AG08396 (cell line): Measurements from ENCODE around the gene NUAK1.
"Not testable (repeated sequence)": the region's sequence is repeated elsewhere in the genome, so short reads cannot be mapped to it uniquely, and the experiment has no call there.

ENCODE experiments used
- DNase-seq: peaks from one replicate; pipeline ENCODE4 v3.0.0; 2012; ENCODE audit warnings: low spot score, mixed read lengths

NUAK1 gene

DNA sequence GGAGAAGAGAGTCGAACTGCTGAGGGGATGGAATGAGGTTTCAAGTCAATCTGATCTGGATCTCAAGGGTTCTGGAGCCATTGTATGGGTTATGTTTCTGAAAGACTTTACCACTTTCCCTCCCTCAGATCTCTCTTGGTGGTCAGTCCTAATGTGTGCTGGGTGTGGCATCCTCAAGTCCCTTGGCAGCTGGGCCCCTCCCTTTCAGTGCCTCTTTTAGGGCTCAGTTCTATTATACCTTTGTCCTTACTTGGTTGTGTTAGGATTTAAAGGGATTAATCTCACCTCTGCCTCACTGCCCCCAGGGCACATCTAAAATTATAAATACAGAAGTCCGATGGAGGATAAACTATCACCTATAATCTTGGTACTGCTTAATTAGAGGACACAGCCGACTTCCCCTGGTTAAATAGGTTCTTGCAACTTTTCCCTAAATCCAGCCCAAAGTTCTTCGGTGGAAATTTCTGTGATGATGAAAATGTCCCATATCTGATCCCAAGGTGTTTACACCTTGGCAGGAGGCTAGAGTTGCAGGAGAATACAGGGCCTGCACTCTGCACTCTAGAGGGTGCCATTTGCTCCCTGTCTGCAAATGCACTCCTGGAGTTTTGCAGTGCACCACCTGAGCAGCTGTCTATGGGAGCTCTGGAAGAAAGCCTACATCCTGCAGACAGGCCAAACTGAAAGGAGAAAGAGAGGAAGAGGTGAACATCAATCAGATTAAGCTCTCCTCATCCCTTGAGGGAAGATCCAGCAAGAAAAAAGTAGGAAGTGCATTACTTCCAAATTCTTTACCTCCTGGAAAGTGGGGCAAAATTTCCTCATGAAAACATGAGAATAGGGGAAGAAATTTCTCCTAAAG is 106.8 kb downstream of the NUAK1 start:
- DNase-seq: no peak

DNA sequence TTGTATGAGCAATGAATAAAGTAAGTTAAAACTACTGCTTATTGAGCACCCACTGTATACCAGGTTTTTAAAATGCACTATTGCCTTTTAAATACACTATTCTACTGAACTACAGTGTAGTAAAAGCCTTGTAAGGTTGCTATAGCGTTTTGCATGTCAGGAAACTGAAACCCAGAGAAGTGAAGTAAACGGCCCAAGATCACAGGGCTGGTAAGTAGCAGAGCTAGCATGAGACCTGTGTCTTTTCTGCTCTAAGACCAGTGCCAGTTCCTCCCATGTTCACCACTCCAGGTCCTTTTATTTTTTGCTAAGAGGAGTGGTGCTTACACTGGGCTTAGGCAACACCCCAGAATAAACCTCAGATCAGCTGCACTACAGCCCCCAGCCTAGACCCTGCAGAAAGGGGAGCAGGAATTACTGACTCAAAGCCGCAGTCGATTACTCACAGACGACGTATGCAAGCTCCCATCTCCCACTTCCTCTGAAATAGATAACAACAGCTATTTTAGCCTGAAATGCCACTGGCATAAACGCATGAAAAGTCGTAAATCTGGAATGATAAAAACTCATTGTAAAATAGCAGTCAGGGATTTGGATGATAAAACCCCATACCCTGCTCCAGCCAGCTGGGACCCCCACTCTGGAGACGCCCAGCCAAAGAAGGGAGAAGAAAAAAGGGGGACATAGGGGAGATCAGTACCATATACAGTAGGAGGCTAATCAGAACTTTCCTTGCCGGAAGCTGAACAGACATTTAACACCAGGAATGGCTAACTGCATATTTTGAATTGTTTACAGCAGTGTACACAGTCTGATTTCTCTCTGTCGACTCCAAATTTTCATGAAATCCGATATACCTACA is 108.3 kb downstream of the NUAK1 start:
- DNase-seq: peak; percentile 73

DNA sequence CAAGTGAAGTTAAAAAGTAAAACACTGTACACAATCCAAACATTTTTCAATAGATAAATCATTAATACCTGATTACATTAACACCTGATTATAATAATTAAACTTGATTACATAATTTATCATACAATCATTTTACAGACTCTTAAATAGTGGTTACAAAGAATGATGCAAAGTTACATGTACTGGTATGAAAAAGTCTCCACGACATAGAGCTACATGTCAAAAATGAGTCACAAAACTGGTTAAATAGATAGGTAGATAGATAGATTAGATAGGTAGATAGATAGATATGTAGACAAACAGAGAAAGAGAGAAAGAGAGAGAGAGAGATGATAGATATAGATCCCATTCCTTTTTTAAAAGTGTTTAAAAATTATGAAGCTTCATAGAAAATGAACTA is 109.2 kb downstream of the NUAK1 start:
- DNase-seq: no peak

DNA sequence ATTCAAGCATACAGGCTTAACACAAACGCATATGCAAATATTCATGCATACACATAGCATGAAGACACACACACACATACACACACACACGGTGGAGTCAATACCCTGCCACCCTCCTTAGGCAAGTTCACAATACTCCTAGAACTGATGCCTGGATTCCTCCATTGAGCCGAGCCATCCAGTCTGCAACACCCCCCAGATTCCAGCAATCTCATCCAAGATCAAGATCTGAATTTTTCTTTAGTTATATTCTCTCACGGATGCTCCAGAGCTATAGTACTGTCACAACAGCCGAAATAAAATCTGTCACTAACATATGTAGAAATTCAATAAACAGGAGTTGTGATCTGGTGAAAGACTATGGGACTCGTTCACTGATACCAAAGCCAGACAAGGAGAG is 110.8 kb downstream of the NUAK1 start:
- DNase-seq: no peak

DNA sequence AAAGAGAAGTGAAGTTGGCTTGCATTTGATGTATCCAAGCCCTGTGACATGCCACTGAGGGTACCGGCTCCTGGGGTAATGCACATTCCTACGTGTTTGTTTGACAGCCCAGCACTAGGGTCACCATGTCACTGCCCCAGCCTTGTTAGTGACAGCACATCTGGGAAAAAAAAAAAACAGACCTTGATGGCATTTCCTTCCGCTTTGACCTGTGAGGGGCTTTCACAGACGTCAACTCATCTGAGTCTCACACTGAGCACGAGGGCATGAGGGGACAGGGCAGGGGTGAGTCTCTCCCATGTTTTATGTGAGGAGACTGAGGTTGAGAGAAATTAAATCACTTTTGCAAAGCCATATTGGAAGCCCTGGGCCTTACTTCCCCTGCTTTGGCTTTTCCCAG is 111.5 kb downstream of the NUAK1 start:
- no peak for DNase-seq

DNA sequence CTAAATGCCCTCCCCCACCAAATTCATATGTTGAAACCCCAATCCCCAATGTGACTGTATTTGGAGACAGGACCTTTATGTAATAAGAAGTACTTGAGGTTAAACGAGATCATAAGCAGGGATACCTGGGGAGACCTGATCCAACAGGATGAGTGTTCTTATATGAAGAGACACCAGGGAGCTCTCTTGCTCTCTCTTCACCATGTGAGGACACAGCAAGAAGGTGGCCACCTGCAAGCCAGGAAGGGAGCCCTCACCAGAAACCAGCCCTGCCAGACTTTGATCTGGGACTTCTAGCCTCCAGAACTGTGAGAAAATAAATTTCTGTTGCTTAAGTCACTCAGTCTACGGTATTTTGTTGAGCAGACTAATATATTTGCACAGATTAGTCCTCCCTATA is 113.6 kb downstream of the NUAK1 start:
- DNase-seq: no peak

DNA sequence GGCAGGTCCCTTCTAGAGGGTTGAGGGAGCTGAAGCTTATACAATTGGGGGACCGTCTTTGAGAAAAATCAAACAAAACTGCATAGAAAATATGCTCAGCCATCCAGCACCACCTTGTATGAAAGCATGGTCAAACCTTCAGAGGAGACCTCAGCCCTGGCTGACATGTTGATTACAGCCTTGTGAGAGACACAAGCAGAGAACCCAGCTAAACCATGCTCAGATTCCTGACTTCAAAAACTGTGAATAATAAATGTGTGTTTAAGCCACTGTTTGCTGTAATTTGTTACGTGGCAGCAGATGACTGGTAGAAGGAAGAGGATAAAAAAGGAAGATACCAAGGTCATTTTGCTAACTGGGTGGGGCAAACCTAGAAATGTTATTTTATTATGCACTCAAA is 115.7 kb downstream of the NUAK1 start:
- no peak for DNase-seq

DNA sequence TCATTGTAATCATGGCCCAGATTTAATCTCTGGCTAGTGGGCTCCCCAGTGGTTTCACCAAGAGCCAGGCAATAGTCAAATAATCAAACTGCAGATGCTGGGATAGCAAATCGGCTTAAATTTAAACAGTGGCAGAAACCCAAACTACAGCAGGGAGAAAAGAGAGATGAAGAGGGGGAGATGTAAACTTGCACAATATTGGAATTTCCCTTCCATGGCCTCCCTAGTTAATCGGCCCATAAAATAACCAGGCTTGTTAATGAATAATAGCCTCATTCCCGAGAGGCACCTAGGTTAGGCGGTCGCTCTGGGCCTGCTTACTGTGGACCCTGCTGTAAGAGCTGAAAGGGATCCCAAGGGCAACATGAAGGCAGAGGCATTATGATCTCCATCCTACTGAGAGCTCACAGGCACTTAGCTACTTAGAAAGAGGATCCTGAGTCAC is 116.2 kb downstream of the NUAK1 start:
- no peak for DNase-seq

DNA sequence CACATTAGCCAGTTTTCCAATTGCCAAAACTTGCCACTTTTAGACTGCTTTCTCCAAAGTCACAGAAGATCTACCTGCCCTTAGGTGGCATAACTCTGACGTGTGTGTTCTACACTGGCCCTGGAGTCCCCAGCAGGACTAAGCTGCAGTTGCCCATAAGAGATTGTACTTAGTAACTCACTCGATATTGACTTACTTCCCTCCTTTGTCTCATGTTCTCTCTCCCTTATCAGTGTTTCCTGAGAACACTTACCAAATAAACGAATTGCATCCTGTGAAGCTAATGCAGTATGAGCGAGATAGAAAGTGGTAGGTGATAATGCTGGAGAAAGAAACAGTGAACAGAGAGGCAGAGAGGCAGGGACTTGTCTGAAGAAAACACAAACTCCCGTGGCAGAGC is 117.2 kb downstream of the NUAK1 start:
- no peak for DNase-seq

DNA sequence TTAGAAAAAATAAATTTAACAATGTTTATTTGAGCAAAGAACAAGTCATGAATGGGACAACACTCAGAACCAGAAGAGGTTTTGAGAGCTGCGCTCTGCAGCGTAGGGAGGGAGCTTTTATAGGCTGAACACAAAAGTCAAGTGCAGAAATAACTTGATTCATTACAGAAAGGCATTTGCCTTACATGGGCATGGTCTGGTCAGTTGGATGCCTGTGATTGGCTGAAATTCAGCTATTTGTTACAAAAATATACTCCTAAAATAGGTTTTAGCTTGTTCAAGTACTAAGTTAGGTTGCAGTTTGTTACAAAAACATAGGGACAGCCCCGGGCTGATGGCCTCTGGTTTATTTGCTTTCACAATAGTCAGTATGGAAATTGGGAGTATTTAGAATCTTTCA is 118.0 kb downstream of the NUAK1 start:
- no peak for DNase-seq

DNA sequence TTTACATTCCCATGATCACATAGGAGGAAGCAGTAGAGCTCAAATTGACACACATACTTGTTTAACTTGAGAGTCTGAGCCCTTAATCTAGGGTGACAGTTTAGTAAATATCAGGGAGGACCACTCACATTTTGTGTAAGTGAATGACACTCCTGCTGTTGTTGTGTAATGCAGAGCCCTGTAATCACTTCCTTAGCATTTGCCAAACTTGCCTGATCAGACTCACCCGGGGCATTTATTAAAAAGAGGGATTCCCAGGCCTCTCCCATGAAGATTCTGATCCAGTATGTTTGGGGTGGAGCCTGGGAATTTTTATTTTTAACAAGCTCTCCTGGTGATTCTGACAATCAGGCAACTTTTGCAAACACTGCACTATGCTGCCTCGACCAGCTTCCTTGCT is 119.6 kb downstream of the NUAK1 start:
- no peak for DNase-seq

DNA sequence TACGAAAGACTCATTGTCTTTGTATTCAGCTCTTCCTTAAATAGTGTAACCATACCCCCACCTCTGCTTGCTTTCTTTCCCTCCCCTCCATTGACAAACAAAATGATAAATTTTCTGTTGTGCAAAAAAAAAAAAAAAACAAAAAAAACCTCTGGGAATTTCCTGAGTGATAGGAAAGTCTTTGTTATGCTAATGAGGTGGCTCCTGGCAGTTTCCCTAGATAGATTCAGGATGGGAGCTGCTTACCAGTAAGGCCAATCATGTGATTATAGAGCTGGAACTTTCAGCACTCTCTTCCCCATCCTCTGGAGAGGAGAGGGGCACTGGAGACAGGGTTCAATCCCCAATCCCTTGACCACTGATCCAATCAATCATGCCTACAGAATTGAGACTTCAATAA is 120.5 kb downstream of the NUAK1 start:
- no peak for DNase-seq

DNA sequence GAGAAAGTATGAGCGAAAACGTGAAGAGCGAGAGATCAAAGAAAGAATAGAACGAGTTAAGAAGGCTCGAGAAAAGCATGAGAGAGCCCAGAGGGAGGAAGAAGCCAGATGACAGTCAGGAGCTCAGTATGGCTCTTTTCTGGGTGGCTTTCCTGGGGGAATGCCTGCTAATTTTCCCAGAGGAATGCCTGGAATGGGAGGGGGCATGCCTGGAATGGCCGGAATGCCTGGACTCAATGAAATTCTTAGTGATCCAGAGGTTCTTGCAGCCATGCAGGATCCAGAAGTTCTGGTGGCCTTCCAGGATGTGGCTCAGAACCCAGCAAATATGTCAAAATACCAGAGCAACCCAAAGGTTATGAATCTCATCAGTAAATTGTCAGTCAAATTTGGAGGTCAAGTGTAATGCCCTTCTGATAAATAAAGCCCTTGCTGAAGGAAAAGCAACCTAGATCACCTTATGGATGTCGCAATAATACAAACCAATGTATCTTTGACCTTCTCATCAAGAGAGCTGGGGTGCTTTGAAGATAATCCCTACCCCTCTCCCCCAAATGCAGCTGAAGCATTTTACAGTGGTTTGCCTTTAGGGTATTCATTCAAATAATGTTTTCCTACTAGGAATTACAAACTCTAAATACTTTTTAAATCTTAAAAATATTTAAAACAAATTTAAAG is 122.0 kb downstream of the NUAK1 start:
- DNase-seq: not testable (repeated sequence)

DNA sequence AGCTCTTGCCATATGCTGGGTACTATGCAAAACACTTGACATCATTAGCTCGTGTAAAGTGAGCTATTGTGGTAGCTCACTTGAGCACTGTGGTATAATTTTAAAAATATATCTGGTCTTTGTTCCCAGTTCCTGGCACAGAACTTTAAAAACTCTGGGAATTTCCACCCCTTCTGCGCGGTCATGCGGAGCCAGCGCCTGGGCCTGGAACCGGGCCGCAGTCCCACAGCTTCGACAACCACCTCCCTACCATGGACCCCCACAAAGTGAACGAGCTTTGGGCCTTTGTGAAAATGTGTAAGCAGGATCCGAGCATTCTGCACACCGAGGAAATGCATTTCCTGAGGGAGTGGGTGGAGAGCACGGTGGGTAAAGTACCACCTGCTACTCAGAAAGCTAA is 123.1 kb downstream of the NUAK1 start:
- no peak for DNase-seq

DNA sequence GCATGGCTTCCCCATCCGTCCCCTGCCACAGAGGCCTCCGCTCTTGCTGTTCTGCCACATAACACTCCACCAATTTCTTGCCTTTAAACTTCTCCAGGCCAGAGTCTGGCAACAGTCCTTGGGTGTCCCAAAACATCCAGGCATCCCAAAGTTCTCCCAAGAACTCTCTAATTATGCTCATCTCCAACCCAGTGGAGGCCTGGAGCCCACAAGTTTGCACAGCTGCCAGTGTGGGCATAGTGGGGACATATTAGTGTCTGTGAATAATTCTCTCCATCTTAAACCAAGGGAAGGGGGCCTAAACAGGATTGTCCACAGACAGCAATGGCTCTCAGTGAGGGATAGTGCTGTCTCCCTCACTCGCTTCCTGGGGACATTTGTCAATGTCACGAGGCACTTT is 124.8 kb downstream of the NUAK1 start:
- DNase-seq: no peak
